Fibroblast of lung (primary cell): ENCODE data around the gene VAMP3. TPM values are rescaled to one million over a fixed set of nuclear protein-coding genes. Genes with fewer than 3 reads are reported as not detected.

Experiments
- DNase-seq, 2 donors: peaks; one replicate each; pipeline versions ENCODE4 v3.0.0 to v3.0.0-alpha.2; 2010; ENCODE audit warnings: low read depth in 2 of 2
- H2AFZ ChIP-seq: 2 replicates; pipeline ENCODE4 v1.5.1; 2012; ENCODE audit warnings: low read length, control low read depth, inconsistent platforms
- H3K27ac ChIP-seq: 2 replicates; pipeline ENCODE4 v1.5.1; 2011; ENCODE audit warnings: low read length, control low read depth; ENCODE audit not compliant: insufficient read depth
- H3K27me3 ChIP-seq: 2 replicates; pipeline ENCODE4 v1.5.1; 2011; ENCODE audit warnings: mild to moderate bottlenecking, low read length; ENCODE audit not compliant: control insufficient read depth, insufficient read depth
- H3K36me3 ChIP-seq: 2 replicates; pipeline ENCODE4 v1.5.1; 2011; ENCODE audit warnings: low read length; ENCODE audit not compliant: control insufficient read depth, insufficient read depth
- H3K4me1 ChIP-seq: 2 replicates; pipeline ENCODE4 v1.5.1; 2011; ENCODE audit warnings: low read length; ENCODE audit not compliant: control insufficient read depth, insufficient read depth; ENCODE audit errors: extremely low read depth
- H3K4me2 ChIP-seq: 2 replicates; pipeline ENCODE4 v1.5.1; 2011; ENCODE audit warnings: low read length, control low read depth; ENCODE audit not compliant: insufficient read depth; ENCODE audit errors: extremely low read depth
- H3K4me3 ChIP-seq, 4 experiments: fragments of 200-600 bp in 1 of 4; sonication (generic) in 1 of 4; replicated peaks in 1 of 4; 2 replicates each; pipeline ENCODE4 v1.5.1; 2011 to 2016; ENCODE audit warnings: low read length in 4 of 4, low read depth in 3 of 4, mild to moderate bottlenecking in 3 of 4, control low read depth in 2 of 4, inconsistent platforms in 1 of 4, mixed read lengths in 1 of 4; ENCODE audit not compliant: insufficient read depth in 1 of 4; ENCODE audit errors: control extremely low read depth in 1 of 4
- H3K79me2 ChIP-seq: 2 replicates; pipeline ENCODE4 v1.5.1; 2012; ENCODE audit warnings: mild to moderate bottlenecking, low read length, inconsistent platforms; ENCODE audit not compliant: control insufficient read depth, insufficient read depth
- H3K9ac ChIP-seq: 2 replicates; pipeline ENCODE4 v1.5.1; 2011; ENCODE audit warnings: mild to moderate bottlenecking, low read length, control low read depth; ENCODE audit not compliant: insufficient read depth
- H3K9me3 ChIP-seq: 2 replicates; pipeline ENCODE4 v1.5.1; 2012; ENCODE audit warnings: low read depth, low read length; ENCODE audit not compliant: control insufficient read depth, insufficient read depth
- H4K20me1 ChIP-seq: 2 replicates; pipeline ENCODE4 v1.5.1; 2011; ENCODE audit warnings: low read length; ENCODE audit not compliant: control insufficient read depth, insufficient read depth; ENCODE audit errors: extremely low read depth
- EZH2 ChIP-seq: IDR thresholded peaks from 2 replicates; pipeline ENCODE4 v1.5.1; 2012; ENCODE audit warnings: low read length, control low read depth, mild to moderate bottlenecking; ENCODE audit errors: missing control alignments
- polyA minus RNA-seq: library from RNA; depleted of rRNA, polyadenylated mRNA; stranded (reverse); fragments of >200 nt; gene quantifications from 2 replicates; pipeline ENCODE4 v1.2.3, GENCODE V29; 2011; ENCODE audit warnings: low replicate concordance
- polyA plus RNA-seq, 2 donors: library from polyadenylated mRNA; depleted of rRNA in 1 of 2; stranded (reverse) in 1 of 2; unstranded in 1 of 2; fragments of >200 nt; gene quantifications; 2 replicates each; pipeline ENCODE4 v1.2.1, GENCODE V29; 2011 to 2012; ENCODE audit warnings: missing spikeins in 1 of 2
- total RNA-seq: library from RNA; depleted of rRNA; stranded (reverse); fragments of >200 nt; gene quantifications from 2 replicates; pipeline ENCODE4 v1.2.1, GENCODE V29; 2014
- TF ChIP-seq, protein P1 (sequence below), 2 donors: IDR thresholded peaks in 1 of 2; conservative IDR thresholded peaks in 1 of 2; 1 replicate in 1 of 2; 2 replicates in 1 of 2; pipeline ENCODE4 v1.5.1; 2011 to 2012; ENCODE audit warnings: low read length in 2 of 2, control low read depth in 1 of 2, inconsistent platforms in 1 of 2, low read depth in 1 of 2, mild to moderate bottlenecking in 1 of 2

The VAMP3 gene, protein sequence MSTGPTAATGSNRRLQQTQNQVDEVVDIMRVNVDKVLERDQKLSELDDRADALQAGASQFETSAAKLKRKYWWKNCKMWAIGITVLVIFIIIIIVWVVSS
- 76.3 and 106 TPM in 2 replicates for total RNA-seq
- polyA plus RNA-seq: 221 and 257 TPM in 2 replicates
- polyA plus RNA-seq (2012): 146 and 156 TPM in 2 replicates
- polyA minus RNA-seq: 82.6 and 100 TPM in 2 replicates

- Histone ChIP-seq H3K4me1 (no peaks in the 10 kb centered on the region), H3K9me3 (no peaks in the 10 kb centered on the region), H4K20me1 (no peaks in the 10 kb centered on the region), H3K79me2 (peaks cover 32% of the 10 kb centered on the region), H3K9ac (peak within 1 kb of the TSS; percentile 89), H3K27me3 (no peaks in the 10 kb centered on the region), H3K36me3 (no peaks in the 10 kb centered on the region), H2AFZ (peak within 1 kb of the TSS; percentile 100), H3K4me3 (peak within 1 kb of the TSS; percentile 83 to 96 (median 85)), H3K4me2 (peak within 1 kb of the TSS; percentile 94), H3K27ac (peak within 1 kb of the TSS; percentile 78)
- no peak for TF ChIP-seq EZH2
- TF ChIP-seq, protein P1, sequence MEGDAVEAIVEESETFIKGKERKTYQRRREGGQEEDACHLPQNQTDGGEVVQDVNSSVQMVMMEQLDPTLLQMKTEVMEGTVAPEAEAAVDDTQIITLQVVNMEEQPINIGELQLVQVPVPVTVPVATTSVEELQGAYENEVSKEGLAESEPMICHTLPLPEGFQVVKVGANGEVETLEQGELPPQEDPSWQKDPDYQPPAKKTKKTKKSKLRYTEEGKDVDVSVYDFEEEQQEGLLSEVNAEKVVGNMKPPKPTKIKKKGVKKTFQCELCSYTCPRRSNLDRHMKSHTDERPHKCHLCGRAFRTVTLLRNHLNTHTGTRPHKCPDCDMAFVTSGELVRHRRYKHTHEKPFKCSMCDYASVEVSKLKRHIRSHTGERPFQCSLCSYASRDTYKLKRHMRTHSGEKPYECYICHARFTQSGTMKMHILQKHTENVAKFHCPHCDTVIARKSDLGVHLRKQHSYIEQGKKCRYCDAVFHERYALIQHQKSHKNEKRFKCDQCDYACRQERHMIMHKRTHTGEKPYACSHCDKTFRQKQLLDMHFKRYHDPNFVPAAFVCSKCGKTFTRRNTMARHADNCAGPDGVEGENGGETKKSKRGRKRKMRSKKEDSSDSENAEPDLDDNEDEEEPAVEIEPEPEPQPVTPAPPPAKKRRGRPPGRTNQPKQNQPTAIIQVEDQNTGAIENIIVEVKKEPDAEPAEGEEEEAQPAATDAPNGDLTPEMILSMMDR (conservative IDR thresholded peaks at IDR 0.05 in 1 of 2, IDR thresholded peaks at IDR 0.05 in 1 of 2; ENCODE audit: low read depth in 1 of 2, low read length in 2 of 2): no peak
- DNase-seq: peak; percentile 67 to 78
Measured at GRCh38 chr1:7770997-7771822, at the start of gene VAMP3. TSS of gene VAMP3 (plus strand) at chr1:7771296. CDS start at chr1:7771384, 88 bp downstream.

DNA sequence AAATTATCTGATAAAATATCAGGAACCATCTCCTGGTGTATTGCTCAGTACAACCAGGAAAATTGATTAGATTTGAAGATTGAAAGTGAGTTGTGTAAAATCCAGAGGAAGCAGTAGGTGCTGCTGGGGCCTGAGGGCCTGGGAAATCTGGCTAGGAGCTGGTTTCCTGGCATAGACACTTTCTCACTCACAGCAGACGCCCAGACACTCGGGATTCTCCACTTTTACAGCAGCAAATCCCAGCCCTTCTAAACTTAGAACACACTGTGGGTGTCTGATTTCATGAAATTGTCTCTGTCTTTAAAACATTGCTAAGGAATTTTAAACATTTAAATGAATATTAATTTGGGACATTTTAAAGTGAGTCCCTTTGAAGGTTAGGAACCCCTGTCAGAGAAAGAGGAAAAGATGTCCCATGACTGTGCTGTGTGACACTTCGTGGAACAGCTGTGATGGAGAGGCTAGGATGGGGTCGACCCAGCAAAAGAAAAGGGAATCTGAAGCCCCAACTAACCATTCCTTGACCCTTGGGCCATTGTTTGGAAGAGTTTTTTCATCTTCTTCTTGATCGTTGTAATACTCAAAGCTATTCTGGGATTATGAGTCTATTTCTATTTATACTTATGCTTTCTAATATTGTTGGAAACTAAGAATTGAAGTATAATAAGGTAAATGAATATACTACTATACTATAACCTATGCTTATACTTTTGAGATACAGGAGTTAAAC is 49.0 kb upstream of the VAMP3 start:
- H3K9ac ChIP-seq: no peak overlapping the region
- H3K4me3 ChIP-seq: no peak overlapping the region
- no peak for DNase-seq
- H3K79me2 ChIP-seq: no peaks in the 10 kb centered on the region
- no peak overlapping the region for H2AFZ ChIP-seq
- H3K27ac ChIP-seq: no peak overlapping the region
- TF ChIP-seq, protein P1 (conservative IDR thresholded peaks at IDR 0.05 in 1 of 2, IDR thresholded peaks at IDR 0.05 in 1 of 2; ENCODE audit: low read depth in 1 of 2, low read length in 2 of 2): no peak
- TF ChIP-seq EZH2: no peak
- H3K9me3 ChIP-seq: no peaks in the 10 kb centered on the region
- H3K4me2 ChIP-seq: no peak overlapping the region
- H3K27me3 ChIP-seq: no peaks in the 10 kb centered on the region
- no peaks in the 10 kb centered on the region for H3K4me1 ChIP-seq
- no peaks in the 10 kb centered on the region for H4K20me1 ChIP-seq
- H3K36me3 ChIP-seq: no peaks in the 10 kb centered on the region

DNA sequence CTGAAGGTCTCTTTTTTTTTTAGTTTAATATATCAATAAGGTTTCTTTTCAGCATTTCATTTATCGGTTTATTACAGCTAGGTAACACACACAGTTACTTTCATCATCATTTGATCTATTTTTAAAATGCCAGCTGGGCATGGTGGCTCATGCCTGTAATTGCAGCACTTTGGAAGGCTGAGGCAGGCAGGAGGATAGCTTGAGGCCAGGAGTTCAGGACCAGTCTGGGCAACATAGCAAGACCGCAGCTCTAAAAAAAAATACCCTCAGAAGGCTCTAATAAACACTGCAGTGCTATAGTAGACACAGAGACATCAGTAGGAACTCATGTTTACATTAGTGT is 48.5 kb upstream of the VAMP3 start:
- Histone ChIP-seq H3K9ac (no peak overlapping the region), H3K4me2 (no peak overlapping the region), H4K20me1 (no peaks in the 10 kb centered on the region), H3K4me3 (no peak overlapping the region), H3K27ac (no peak overlapping the region), H3K9me3 (no peaks in the 10 kb centered on the region), H3K36me3 (no peaks in the 10 kb centered on the region), H3K4me1 (no peaks in the 10 kb centered on the region), H2AFZ (no peak overlapping the region), H3K27me3 (no peaks in the 10 kb centered on the region), H3K79me2 (no peaks in the 10 kb centered on the region)
- TF ChIP-seq EZH2: no peak
- TF ChIP-seq, protein P1 (conservative IDR thresholded peaks at IDR 0.05 in 1 of 2, IDR thresholded peaks at IDR 0.05 in 1 of 2; ENCODE audit: low read depth in 1 of 2, low read length in 2 of 2): no peak
- DNase-seq: no peak
